GM23338 (cell line): ENCODE data around the gene NBAS. TPM values are rescaled to one million over a fixed set of nuclear protein-coding genes. Genes with fewer than 3 reads are reported as not detected.

Experiments
- ATAC-seq: fragments of 200-7000 bp; cut with Tn5 transposase; 3 replicates; pipeline ENCODE4 v1.9.1; 2020
- DNase-seq: peaks from one replicate; pipeline ENCODE4 v3.0.0-alpha.2; 2015; ENCODE audit warnings: low spot score
- H2AFZ ChIP-seq: fragments of 200-600 bp; sonication (generic); 2 replicates; pipeline ENCODE4 v1.8.0; 2016; ENCODE audit warnings: antibody characterized with exemption, mild to moderate bottlenecking, moderate library complexity
- H3F3A ChIP-seq: fragments of 200-600 bp; sonication (generic); replicated peaks from 2 replicates; pipeline ENCODE4 v1.8.0; 2017; ENCODE audit warnings: antibody characterized with exemption, mixed run types, low read depth
- H3K27ac ChIP-seq: fragments of 200-600 bp; sonication (generic); 2 replicates; pipeline ENCODE4 v1.6.1; 2016; ENCODE audit warnings: low read depth
- H3K27me3 ChIP-seq: fragments of 200-600 bp; sonication (generic); 2 replicates; pipeline ENCODE4 v1.8.0; 2016; ENCODE audit warnings: mild to moderate bottlenecking, mixed run types, moderate library complexity; ENCODE audit not compliant: insufficient read depth
- H3K36me3 ChIP-seq: fragments of 200-600 bp; sonication (generic); 2 replicates; pipeline ENCODE4 v1.8.0; 2016; ENCODE audit warnings: mild to moderate bottlenecking; ENCODE audit not compliant: insufficient read depth
- H3K4me1 ChIP-seq: fragments of 200-600 bp; sonication (generic); 2 replicates; pipeline ENCODE4 v1.8.0; 2016; ENCODE audit warnings: mild to moderate bottlenecking, moderate library complexity; ENCODE audit not compliant: insufficient read depth
- H3K4me2 ChIP-seq: fragments of 200-600 bp; sonication (generic); 2 replicates; pipeline ENCODE4 v1.7.1; 2017; ENCODE audit warnings: mixed run types
- H3K4me3 ChIP-seq: fragments of 200-600 bp; sonication (generic); 2 replicates; pipeline ENCODE4 v1.6.1; 2016; ENCODE audit warnings: mixed run types
- H3K79me2 ChIP-seq: fragments of 200-600 bp; sonication (generic); replicated peaks from 2 replicates; pipeline ENCODE4 v1.8.0; 2017; ENCODE audit warnings: mild to moderate bottlenecking; ENCODE audit not compliant: insufficient read depth
- H3K9me2 ChIP-seq: fragments of 200-600 bp; sonication (generic); 2 replicates; pipeline ENCODE4 v1.8.0; 2017; ENCODE audit not compliant: insufficient read depth
- H4K20me1 ChIP-seq: fragments of 200-600 bp; sonication (generic); replicated peaks from 2 replicates; pipeline ENCODE4 v1.8.0; 2017; ENCODE audit warnings: mild to moderate bottlenecking; ENCODE audit not compliant: insufficient read depth
- H3K27ac Mint-ChIP-seq: 2 replicates; pipeline ENCODE4 v1.8.0; 2020; ENCODE audit warnings: inconsistent platforms, mild to moderate bottlenecking, moderate library complexity, mixed read lengths
- H3K27me3 Mint-ChIP-seq: 3 replicates; pipeline ENCODE4 v1.8.0; 2022; ENCODE audit warnings: low read depth, mild to moderate bottlenecking, moderate library complexity, mixed read lengths, inconsistent platforms; ENCODE audit not compliant: insufficient read depth, poor library complexity
- H3K36me3 Mint-ChIP-seq: 3 replicates; pipeline ENCODE4 v1.8.0; 2021; ENCODE audit warnings: low read depth, mild to moderate bottlenecking, inconsistent platforms, moderate library complexity, mixed read lengths
- H3K4me1 Mint-ChIP-seq: 3 replicates; pipeline ENCODE4 v1.8.0; 2020; ENCODE audit warnings: mild to moderate bottlenecking, inconsistent platforms, mixed read lengths
- H3K4me3 Mint-ChIP-seq: 3 replicates; pipeline ENCODE4 v1.8.0; 2021; ENCODE audit warnings: moderate library complexity, mild to moderate bottlenecking, inconsistent platforms, mixed read lengths
- H3K9me3 Mint-ChIP-seq: 3 replicates; pipeline ENCODE4 v1.8.0; 2020; ENCODE audit warnings: moderate library complexity, mild to moderate bottlenecking, inconsistent platforms, mixed read lengths
- JUNB ChIP-seq: IDR thresholded peaks from one replicate; pipeline ENCODE4 v1.6.1; 2016; ENCODE audit warnings: antibody characterized with exemption; ENCODE audit not compliant: unreplicated experiment
- ZNF462 ChIP-seq: fragments of 250-450 bp; sonication (Bioruptor Pico); IDR thresholded peaks from 2 replicates; pipeline ENCODE4 v1.5.0; 2020; ENCODE audit warnings: mild to moderate bottlenecking, moderate library complexity
- polyA plus RNA-seq: library from polyadenylated mRNA; unstranded; fragments of >200 nt; fragmentation: Nextera tagmentation; extraction: Ambion mirVana; gene quantifications from 2 replicates; pipeline ENCODE4 v1.2.1, GENCODE V29; 2016
- total RNA-seq: library from RNA; depleted of rRNA; stranded (reverse); fragments of >200 nt; shearing (Covaris generic); gene quantifications from 2 replicates; pipeline ENCODE4 v1.2.3, GENCODE V29; 2014
- TF ChIP-seq, protein P1 (sequence below), 2 experiments: fragments of 200-600 bp in 1 of 2; sonication (generic) in 1 of 2; conservative IDR thresholded peaks; 2 replicates each; pipeline versions ENCODE4 v1.5.1 to v1.6.1; 2016 to 2017; ENCODE audit warnings: antibody characterized with exemption in 2 of 2, low read depth in 2 of 2, mild to moderate bottlenecking in 2 of 2, moderate library complexity in 1 of 2

NBAS gene
- total and polyA plus RNA-seq, 2 experiments from 2014 or later: 24.8 to 38.9 TPM

GRCh38 chr2:15191789-15192188 lies 369.3 kb downstream of the NBAS start (continued):
- TF ChIP-seq ZNF462 (no peak), JUNB (no peak)

DNA sequence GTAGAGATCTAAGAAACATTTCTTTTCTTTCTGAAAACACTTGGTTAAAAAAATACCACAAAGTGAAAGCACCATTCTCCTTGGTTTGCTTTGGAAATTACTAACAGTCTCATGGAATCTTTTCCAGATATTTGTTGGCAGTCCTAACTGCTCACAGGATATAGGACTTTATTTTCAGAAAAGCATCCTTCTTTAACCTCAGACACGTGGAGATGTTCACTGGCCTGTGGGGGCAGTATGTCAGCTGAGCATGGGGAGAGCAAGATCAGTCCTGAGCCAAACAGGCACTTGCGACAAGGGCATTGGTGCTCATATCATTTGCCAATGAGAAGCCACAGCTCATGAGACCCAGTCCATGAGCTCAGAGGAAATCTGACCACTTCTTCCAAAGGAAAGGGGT lies 371.9 kb downstream of the NBAS start:
- H3K4me1 Mint-ChIP-seq: peaks cover 8% of the 10 kb centered on the region; the same call in 2 of the 3 replicates
- Histone ChIP-seq H3F3A (no peaks in the 10 kb centered on the region), H2AFZ (no peak overlapping the region), H3K79me2 (no peaks in the 10 kb centered on the region), H3K27me3 (no peaks in the 10 kb centered on the region), H3K4me3 (no peak overlapping the region), H3K9me2 (no peaks in the 10 kb centered on the region), H3K4me1 (peaks cover 8% of the 10 kb centered on the region; the same call in 1 of the 2 replicates), H3K27ac (no peak overlapping the region), H3K36me3 (no peaks in the 10 kb centered on the region), H3K4me2 (no peak overlapping the region), H4K20me1 (no peaks in the 10 kb centered on the region)
- DNase-seq: peak; percentile 56
- peak; percentile 96 for ATAC-seq
- H3K36me3 Mint-ChIP-seq: no peaks in the 10 kb centered on the region
- TF ChIP-seq, protein P1, sequence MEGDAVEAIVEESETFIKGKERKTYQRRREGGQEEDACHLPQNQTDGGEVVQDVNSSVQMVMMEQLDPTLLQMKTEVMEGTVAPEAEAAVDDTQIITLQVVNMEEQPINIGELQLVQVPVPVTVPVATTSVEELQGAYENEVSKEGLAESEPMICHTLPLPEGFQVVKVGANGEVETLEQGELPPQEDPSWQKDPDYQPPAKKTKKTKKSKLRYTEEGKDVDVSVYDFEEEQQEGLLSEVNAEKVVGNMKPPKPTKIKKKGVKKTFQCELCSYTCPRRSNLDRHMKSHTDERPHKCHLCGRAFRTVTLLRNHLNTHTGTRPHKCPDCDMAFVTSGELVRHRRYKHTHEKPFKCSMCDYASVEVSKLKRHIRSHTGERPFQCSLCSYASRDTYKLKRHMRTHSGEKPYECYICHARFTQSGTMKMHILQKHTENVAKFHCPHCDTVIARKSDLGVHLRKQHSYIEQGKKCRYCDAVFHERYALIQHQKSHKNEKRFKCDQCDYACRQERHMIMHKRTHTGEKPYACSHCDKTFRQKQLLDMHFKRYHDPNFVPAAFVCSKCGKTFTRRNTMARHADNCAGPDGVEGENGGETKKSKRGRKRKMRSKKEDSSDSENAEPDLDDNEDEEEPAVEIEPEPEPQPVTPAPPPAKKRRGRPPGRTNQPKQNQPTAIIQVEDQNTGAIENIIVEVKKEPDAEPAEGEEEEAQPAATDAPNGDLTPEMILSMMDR (conservative IDR thresholded peaks at IDR 0.05; ENCODE audit: low read depth in 2 of 2): peak; percentile 44 to 61
- no peak for TF ChIP-seq JUNB
- no peak overlapping the region for H3K4me3 Mint-ChIP-seq
- H3K27me3 Mint-ChIP-seq: no peaks in the 10 kb centered on the region
- 0 out of 2 replicates have a peak overlapping the region, but pooled peaks have one; percentile 44 for H3K27ac Mint-ChIP-seq
- no peaks in the 10 kb centered on the region for H3K9me3 Mint-ChIP-seq
